ENCODE measurements around the gene NME9. TPM values are rescaled to one million over a fixed set of nuclear protein-coding genes. Genes with fewer than 3 reads are reported as not detected.
A peak's percentile ranks its signal among the peaks of the same experiment; 100 is the strongest.

The NME9 gene
- total and polyA plus RNA-seq, 2 donors (not counting 3 experiments of a cell fraction or from before 2014, with no cell fraction given) = 0.08 TPM; not detected in 1

- H3K9me1 ChIP-seq (replicated peaks; ENCODE audit: control insufficient read depth, extremely low read depth, insufficient read depth, low read length) = no peaks in the 10 kb centered on the region
- H3K9ac ChIP-seq (replicated peaks; ENCODE audit: extremely low read depth, insufficient read depth, low read length) = no peak overlapping the region
- FAIRE-seq (peak; percentile 55), DNase-seq (ENCODE audit: low read depth, low spot score) (peak; percentile 11)
- BruUV-seq (replicated peaks) = TSS peak; percentile 14
- POLR2A ChIA-PET = no interaction called here
- TF ChIP-seq CTCF (IDR thresholded peaks at IDR 0.05; ENCODE audit: extremely low read depth in 1 of 2, insufficient read depth in 1 of 2, low read depth in 1 of 2, low read length in 2 of 2) = no peak
- TF ChIP-seq EZH2 (IDR thresholded peaks at IDR 0.05; ENCODE audit: borderline replicate concordance, low read depth, low read length, severe bottlenecking) = no peak
- TF ChIP-seq JUN (IDR thresholded peaks at IDR 0.05; ENCODE audit: borderline replicate concordance, insufficient read depth, insufficient read length, low read depth) = no peak
- no peak for TF ChIP-seq FOS (IDR thresholded peaks at IDR 0.05; ENCODE audit: borderline replicate concordance, insufficient read depth, low read length)
- no peak for TF ChIP-seq MAX (IDR thresholded peaks at IDR 0.05; ENCODE audit: insufficient read depth, insufficient read length)
- TF ChIP-seq GATA2 (IDR thresholded peaks at IDR 0.05; ENCODE audit: insufficient read depth, insufficient read length, low read depth, low read length) = no peak
- intact Hi-C loops (cut with micrococcal nuclease) (loop anchor here (2.0 to 10.0 kb wide), 3 partner anchors 233 to 595 kb away; partner anchors contain the start of genes DZIP1L, FOXL2 and FOXL2NB), dilution Hi-C loops (cut with MboI; ENCODE audit: extremely low pct_ligation_motif_present, low sequenced_read_pairs) (no loop called here)
- CTCF ChIA-PET = interaction anchor here (0.7 to 1.7 kb wide), 12 partner anchors 14 to 586 kb away, joined by 3 to 7 read pairs (median 4); no protein-coding TSS in a partner anchor
- no peaks in the 10 kb centered on the region for H3K36me3 ChIP-seq (ENCODE audit: control insufficient read depth in 2 of 2, extremely low read depth in 1 of 2, insufficient read depth in 2 of 2, low read length in 2 of 2)
- no peaks in the 10 kb centered on the region for H3K27me3 ChIP-seq (ENCODE audit: control insufficient read depth in 2 of 2, insufficient read depth in 2 of 2, low read length in 2 of 2)
- no peaks in the 10 kb centered on the region for H3K79me2 ChIP-seq (ENCODE audit: control insufficient read depth, insufficient read depth, low read length)
- peak overlapping the region; percentile 24 for H2AFZ ChIP-seq (ENCODE audit: low read depth, low read length)
- H3K4me3 ChIP-seq (replicated peaks in 1 of 3; ENCODE audit: insufficient read depth in 1 of 3, low read depth in 1 of 3, low read length in 3 of 3) = no peak overlapping the region
- H3K9me3 ChIP-seq (replicated peaks; ENCODE audit: control insufficient read depth, insufficient read depth, low read length) = no peaks in the 10 kb centered on the region
- no peak overlapping the region for H3K27ac ChIP-seq (ENCODE audit: insufficient read depth, low read depth, low read length)
- H3K4me2 ChIP-seq (ENCODE audit: insufficient read depth, low read length) = no peak overlapping the region
- H3K4me1 ChIP-seq (ENCODE audit: control insufficient read depth, extremely low read depth, insufficient read depth, low read length) = peaks cover 3% of the 10 kb centered on the region
- no peaks in the 10 kb centered on the region for H4K20me1 ChIP-seq (replicated peaks; ENCODE audit: control insufficient read depth, extremely low read depth, insufficient read depth, low read length)
These were observed 20.4 kb upstream of the NME9 start for GRCh38 chr3:138349926-138350665.

Measured in endothelial cell of umbilical vein (primary cell).